ENCODE data around the gene SCAP. TPM values are rescaled to one million over a fixed set of nuclear protein-coding genes. Genes with fewer than 3 reads are reported as not detected.
A peak's percentile ranks its signal among the peaks of the same experiment; 100 is the strongest.

The SCAP gene
- polyA plus RNA-seq, 1 experiment: 30.2 TPM

GRCh38 chr3:47384425-47384824 is 91.3 kb downstream of the SCAP start:
- ChIA-PET POLR2A (no interaction called here), CTCF (no interaction called here)
- no peak overlapping the region for H3K4me3 ChIP-seq (ENCODE audit: low read depth, low read length)
- H3K36me3 ChIP-seq (ENCODE audit: control insufficient read depth, insufficient read depth, low read length): no peaks in the 10 kb centered on the region; the same call in 1 of the 2 replicates
- TF ChIP-seq CTCF (IDR thresholded peaks at IDR 0.05; ENCODE audit: insufficient read depth, low read depth, low read length): no peak
- H3K27me3 ChIP-seq (ENCODE audit: control insufficient read depth, insufficient read depth, low read length): no peaks in the 10 kb centered on the region
- no peak for DNase-seq (ENCODE audit: low read depth)

GRCh38 chr3:47381317-47382157 is 94.2 kb downstream of the SCAP start:
- TF ChIP-seq CTCF (IDR thresholded peaks at IDR 0.05; ENCODE audit: insufficient read depth, low read depth, low read length): no peak
- CTCF ChIA-PET: interaction anchor here (1.3 kb wide), 1 partner anchor 445 kb away, joined by 3 read pairs; no protein-coding TSS in a partner anchor
- DNase-seq (ENCODE audit: low read depth): peak; percentile 56
- Histone ChIP-seq H3K27me3 (ENCODE audit: control insufficient read depth, insufficient read depth, low read length) (no peaks in the 10 kb centered on the region), H3K36me3 (ENCODE audit: control insufficient read depth, insufficient read depth, low read length) (no peaks in the 10 kb centered on the region; the same call in 1 of the 2 replicates), H3K4me3 (ENCODE audit: low read depth, low read length) (peak overlapping the region; percentile 86)
- POLR2A ChIA-PET: interaction anchor here (1.0 kb wide), 1 partner anchor 536 kb away, joined by 6 read pairs; no protein-coding TSS in a partner anchor

- POLR2A ChIA-PET: interaction anchor here (0.6 to 1.0 kb wide), 3 partner anchors 161 to 535 kb away, joined by 3 to 9 read pairs (median 6); no protein-coding TSS in a partner anchor
- H3K4me3 ChIP-seq (ENCODE audit: low read depth, low read length): peak within 1 kb of the TSS; percentile 86
- CTCF ChIA-PET: interaction anchor here (1.2 to 1.3 kb wide), 2 partner anchors 42 to 444 kb away, joined by 3 read pairs; no protein-coding TSS in a partner anchor
Measured at GRCh38 chr3:47380601-47381316, 95.0 kb downstream of the SCAP start, which contains the start of gene PTPN23. TSS of gene PTPN23 (plus strand) at chr3:47381021. CDS start at chr3:47381097, 76 bp downstream.

GRCh38 chr3:47380026-47380600 is 95.6 kb downstream of the SCAP start:
- Histone ChIP-seq H3K4me3 (ENCODE audit: low read depth, low read length) (peak overlapping the region; percentile 86), H3K27me3 (ENCODE audit: control insufficient read depth, insufficient read depth, low read length) (no peaks in the 10 kb centered on the region), H3K36me3 (ENCODE audit: control insufficient read depth, insufficient read depth, low read length) (no peaks in the 10 kb centered on the region)
- POLR2A ChIA-PET: interaction anchor here (0.6 to 1.0 kb wide), 3 partner anchors 160 to 534 kb away, joined by 3 to 9 read pairs (median 6); no protein-coding TSS in a partner anchor
- TF ChIP-seq CTCF (IDR thresholded peaks at IDR 0.05; ENCODE audit: insufficient read depth, low read depth, low read length): no peak
- CTCF ChIA-PET: interaction anchor here (1.2 to 1.3 kb wide), 2 partner anchors 42 to 444 kb away, joined by 3 read pairs; no protein-coding TSS in a partner anchor
- no peak for DNase-seq (ENCODE audit: low read depth)

More at GRCh38 chr3:47380601-47381316, 95.0 kb downstream of the SCAP start, which contains the start of gene PTPN23:
- H3K36me3 ChIP-seq (ENCODE audit: control insufficient read depth, insufficient read depth, low read length): no peaks in the 10 kb centered on the region; the same call in 1 of the 2 replicates
- H3K27me3 ChIP-seq (ENCODE audit: control insufficient read depth, insufficient read depth, low read length): no peaks in the 10 kb centered on the region
- peak; percentile 97 for DNase-seq (ENCODE audit: low read depth)
- no peak for TF ChIP-seq CTCF (IDR thresholded peaks at IDR 0.05; ENCODE audit: insufficient read depth, low read depth, low read length)
